OCI-LY3 (cell line): ENCODE results near the gene ASTL.

Source experiments
- H2AFZ ChIP-seq: fragments of 200-600, 300-600 bp; shearing (Covaris generic); 2 replicates; pipeline ENCODE4 v1.6.0; 2014; ENCODE audit warnings: antibody characterized with exemption, low read depth, low read length
- H3K27ac ChIP-seq: fragments of 200-600, 300-600 bp; sonication (generic); 2 replicates; pipeline ENCODE4 v1.5.1; 2014; ENCODE audit warnings: mild to moderate bottlenecking, low read length, moderate library complexity, mixed read lengths
- H3K27me3 ChIP-seq: fragments of 200-600, 300-600 bp; sonication (generic); 2 replicates; pipeline ENCODE4 v1.6.1; 2014; ENCODE audit warnings: low read depth, low read length, mixed read lengths
- H3K36me3 ChIP-seq: fragments of 200-600, 300-600 bp; sonication (generic); replicated peaks from 2 replicates; pipeline ENCODE3; 2014; ENCODE audit warnings: low read depth, low read length, mixed read lengths
- H3K4me1 ChIP-seq: fragments of 300-600, 200-600 bp; sonication (generic); 2 replicates; pipeline ENCODE4 v1.6.1; 2014; ENCODE audit warnings: low read length, mixed read lengths
- H3K4me2 ChIP-seq: fragments of 200-600, 300-600 bp; sonication (generic); 2 replicates; pipeline ENCODE4 v1.6.1; 2014; ENCODE audit warnings: low read length, mixed read lengths
- H3K4me3 ChIP-seq: fragments of 300-600, 200-600 bp; sonication (generic); 2 replicates; pipeline ENCODE4 v1.5.1; 2014; ENCODE audit warnings: antibody characterized with exemption, mild to moderate bottlenecking, low read length, moderate library complexity
- H3K79me2 ChIP-seq: fragments of 300-600, 200-600 bp; shearing (Covaris generic); 2 replicates; pipeline ENCODE4 v1.6.1; 2014; ENCODE audit warnings: mild to moderate bottlenecking, low read length, mixed read lengths
- H3K9ac ChIP-seq: fragments of 300-600, 200-600 bp; shearing (Covaris generic); 2 replicates; pipeline ENCODE4 v1.6.0; 2014; ENCODE audit warnings: mild to moderate bottlenecking, low read length, moderate library complexity
- H3K9me3 ChIP-seq: fragments of 200-600, 300-600 bp; shearing (Covaris generic); 2 replicates; pipeline ENCODE4 v1.6.1; 2014; ENCODE audit warnings: low read length, mixed read lengths; ENCODE audit not compliant: insufficient read depth
- H4K20me1 ChIP-seq: fragments of 200-600, 300-600 bp; sonication (generic); 2 replicates; pipeline ENCODE4 v1.6.1; 2016; ENCODE audit warnings: low read length, mixed read lengths; ENCODE audit not compliant: insufficient read depth
- CTCF ChIP-seq: fragments of 200-600, 300-600 bp; sonication (generic); IDR thresholded peaks from 2 replicates; pipeline ENCODE4 v1.5.1; 2014; ENCODE audit warnings: antibody characterized with exemption, low read length, low read depth
- EZH2phosphoT487 ChIP-seq: fragments of 200-600 bp; shearing (Covaris generic); IDR thresholded peaks from 2 replicates; pipeline ENCODE4 v1.6.1; 2018; ENCODE audit warnings: antibody characterized with exemption, mixed run types, low read depth

Gene ASTL

GRCh38 chr2:96184188-96184587, 45.9 kb upstream of the ASTL start:
- Histone ChIP-seq H4K20me1 (no peaks in the 10 kb centered on the region), H3K4me3 (no peak overlapping the region), H2AFZ (no peak overlapping the region), H3K79me2 (no peaks in the 10 kb centered on the region), H3K9ac (no peak overlapping the region), H3K27ac (no peak overlapping the region), H3K27me3 (no peaks in the 10 kb centered on the region), H3K9me3 (no peaks in the 10 kb centered on the region), H3K4me1 (no peaks in the 10 kb centered on the region), H3K36me3 (peaks cover 34% of the 10 kb centered on the region), H3K4me2 (no peak overlapping the region)
- TF ChIP-seq EZH2phosphoT487 (no peak), CTCF (no peak)

GRCh38 chr2:96181529-96181928, 43.2 kb upstream of the ASTL start:
- Histone ChIP-seq H3K9ac (no peak overlapping the region), H3K27ac (no peak overlapping the region), H2AFZ (no peak overlapping the region), H3K4me1 (peaks cover 8% of the 10 kb centered on the region), H3K27me3 (no peaks in the 10 kb centered on the region), H3K36me3 (peaks cover 22% of the 10 kb centered on the region), H3K9me3 (no peaks in the 10 kb centered on the region), H3K4me3 (no peak overlapping the region), H4K20me1 (no peaks in the 10 kb centered on the region), H3K79me2 (no peaks in the 10 kb centered on the region), H3K4me2 (no peak overlapping the region)
- TF ChIP-seq EZH2phosphoT487 (no peak), CTCF (no peak)

GRCh38 chr2:96180521-96180920, 42.2 kb upstream of the ASTL start:
- Histone ChIP-seq H3K27ac (no peak overlapping the region), H3K4me1 (peaks cover 8% of the 10 kb centered on the region), H4K20me1 (no peaks in the 10 kb centered on the region), H3K27me3 (0 out of 2 replicates have a peak, but pooled peaks cover 3% of the 10 kb centered on the region), H3K9me3 (no peaks in the 10 kb centered on the region), H3K36me3 (peaks cover 13% of the 10 kb centered on the region), H3K9ac (no peak overlapping the region), H3K4me2 (no peak overlapping the region), H3K79me2 (no peaks in the 10 kb centered on the region), H3K4me3 (no peak overlapping the region), H2AFZ (no peak overlapping the region)
- TF ChIP-seq CTCF (no peak), EZH2phosphoT487 (no peak)

- H3K9me3 ChIP-seq: no peaks in the 10 kb centered on the region
- H3K4me3 ChIP-seq: no peak overlapping the region
- H3K4me1 ChIP-seq: peaks cover 8% of the 10 kb centered on the region
- 0 out of 2 replicates have a peak, but pooled peaks cover 3% of the 10 kb centered on the region for H3K27me3 ChIP-seq
- H3K36me3 ChIP-seq: peaks cover 8% of the 10 kb centered on the region
- no peak overlapping the region for H3K4me2 ChIP-seq
- H3K27ac ChIP-seq: no peak overlapping the region
- H2AFZ ChIP-seq: no peak overlapping the region
- H4K20me1 ChIP-seq: no peaks in the 10 kb centered on the region
- no peak overlapping the region for H3K9ac ChIP-seq
- no peaks in the 10 kb centered on the region for H3K79me2 ChIP-seq
- TF ChIP-seq EZH2phosphoT487 (no peak), CTCF (no peak)
Measured at GRCh38 chr2:96180002-96180401, 41.7 kb upstream of the ASTL start.
